H1 (cell line): ENCODE measurements around the gene UBALD1. TPM values are rescaled to one million over a fixed set of nuclear protein-coding genes. Genes with fewer than 3 reads are reported as not detected.
A peak's percentile ranks its signal among the peaks of the same experiment; 100 is the strongest.

Source experiments
- CTCF ChIA-PET: fragments of 300-600 bp; sonication (Branson Sonifier 250); formaldehyde crosslinking; loops from one replicate; lab custom pipeline; 2021; ENCODE audit not compliant: partially characterized antibody; lab: Charles Lee
- POLR2A ChIA-PET: fragments of 300-600 bp; sonication (Branson Sonifier 250); formaldehyde crosslinking; loops from one replicate; lab custom pipeline; 2021; ENCODE audit warnings: inconsistent platforms; ENCODE audit not compliant: partially characterized antibody; lab: Charles Lee
- DNase-seq, 2 experiments: peaks; one replicate each; pipeline versions ENCODE4 v3.0.0 to v3.0.0-alpha.2; 2010 to 2022; ENCODE audit warnings: low spot score in 2 of 2, low read depth in 1 of 2, mixed read lengths in 1 of 2
- FAIRE-seq: peaks from 2 replicates; lab custom pipeline; 2011; peaks lifted over from hg19 to GRCh38; lab: Jason Lieb, UNC
- H2AFZ ChIP-seq: 2 replicates; pipeline ENCODE4 v1.8.1; 2012; ENCODE audit warnings: low read length, inconsistent platforms
- H2AK5ac ChIP-seq: 2 replicates; pipeline ENCODE4 v1.6.1; 2013; ENCODE audit warnings: low read depth, low read length
- H2BK120ac ChIP-seq: replicated peaks from 2 replicates; pipeline ENCODE3; 2013; ENCODE audit warnings: low read depth, low read length, inconsistent platforms
- H2BK12ac ChIP-seq: 2 replicates; pipeline ENCODE4 v1.6.1; 2013; ENCODE audit warnings: low read depth, low read length
- H2BK15ac ChIP-seq: 2 replicates; pipeline ENCODE4 v1.6.1; 2013; ENCODE audit warnings: low read length
- H2BK20ac ChIP-seq: 2 replicates; pipeline ENCODE4 v1.6.1; 2013; ENCODE audit warnings: low read length
- H2BK5ac ChIP-seq: 2 replicates; pipeline ENCODE4 v1.6.1; 2013; ENCODE audit warnings: low read depth, low read length
- H3K14ac ChIP-seq: 2 replicates; pipeline ENCODE4 v1.6.1; 2013; ENCODE audit warnings: inconsistent platforms; ENCODE audit not compliant: insufficient read length
- H3K18ac ChIP-seq: 2 replicates; pipeline ENCODE4 v1.6.1; 2013; ENCODE audit warnings: low read length; ENCODE audit errors: extremely low read depth
- H3K23ac ChIP-seq: 2 replicates; pipeline ENCODE4 v1.6.1; 2013; ENCODE audit warnings: inconsistent platforms; ENCODE audit not compliant: insufficient read length
- H3K23me2 ChIP-seq: 2 replicates; pipeline ENCODE4 v1.6.1; 2013; ENCODE audit warnings: low read depth, low read length
- H3K27ac ChIP-seq: 2 replicates; pipeline ENCODE4 v1.6.1; 2011; ENCODE audit warnings: low read depth, low read length, inconsistent platforms
- H3K27me3 ChIP-seq, 4 experiments: replicated peaks in 1 of 4; 1 replicate in 1 of 4; 2 replicates in 3 of 4; pipeline versions ENCODE4 v1.6.1 to v1.8.1; 2011 to 2013; ENCODE audit warnings: low read length in 3 of 4, mild to moderate bottlenecking in 3 of 4, inconsistent platforms in 2 of 4, mixed read lengths in 2 of 4, moderate library complexity in 1 of 4; ENCODE audit not compliant: control insufficient read depth in 3 of 4, insufficient read depth in 3 of 4; ENCODE audit errors: extremely low read depth in 1 of 4
- H3K36me3 ChIP-seq, 4 experiments: 2 replicates each; pipeline versions ENCODE4 v1.6.1 to v1.8.1; 2011 to 2013; ENCODE audit warnings: mild to moderate bottlenecking in 4 of 4, low read length in 3 of 4, moderate library complexity in 2 of 4, control low read depth in 1 of 4, inconsistent platforms in 1 of 4; ENCODE audit not compliant: insufficient read depth in 4 of 4, control insufficient read depth in 2 of 4
- H3K4ac ChIP-seq: replicated peaks from 2 replicates; pipeline ENCODE3; 2013; ENCODE audit warnings: low read length, low read depth, mixed read lengths, inconsistent platforms; ENCODE audit not compliant: insufficient read length
- H3K4me1 ChIP-seq, 4 experiments: replicated peaks in 1 of 4; 1 replicate in 1 of 4; 2 replicates in 3 of 4; pipeline versions ENCODE4 v1.6.1 to v1.8.1; 2011 to 2013; ENCODE audit warnings: low read length in 3 of 4, inconsistent platforms in 2 of 4, mixed read lengths in 1 of 4; ENCODE audit not compliant: insufficient read depth in 4 of 4, control insufficient read depth in 3 of 4
- H3K4me2 ChIP-seq, 2 experiments: 2 replicates each; pipeline versions ENCODE4 v1.6.1 to v1.8.1; 2011 to 2013; ENCODE audit warnings: low read depth in 2 of 2, low read length in 2 of 2, control low read depth in 1 of 2, inconsistent platforms in 1 of 2, mild to moderate bottlenecking in 1 of 2; ENCODE audit not compliant: insufficient read depth in 1 of 2
- H3K4me3 ChIP-seq, 4 experiments: fragments of 200-600, 300-600 bp in 1 of 4; sonication (generic), shearing (Covaris generic), sonication (Bioruptor Twin) in 1 of 4; 2 replicates each; pipeline versions ENCODE4 v1.5.1 to v1.8.1; 2011 to 2016; ENCODE audit warnings: low read length in 4 of 4, low read depth in 3 of 4, control low read depth in 2 of 4, inconsistent platforms in 2 of 4, mild to moderate bottlenecking in 2 of 4, mixed read lengths in 1 of 4, moderate library complexity in 1 of 4; ENCODE audit not compliant: insufficient read depth in 2 of 4; ENCODE audit errors: extremely low read depth in 1 of 4
- H3K56ac ChIP-seq: replicated peaks from 2 replicates; pipeline ENCODE3; 2013; ENCODE audit warnings: low read depth, mild to moderate bottlenecking, mixed read lengths, low read length, inconsistent platforms; ENCODE audit not compliant: insufficient read length
- H3K79me1 ChIP-seq: 2 replicates; pipeline ENCODE4 v1.6.1; 2013; ENCODE audit warnings: low read depth, low read length, control low read depth
- H3K79me2 ChIP-seq, 2 experiments: 2 replicates each; pipeline versions ENCODE4 v1.6.1 to v1.8.1; 2012 to 2013; ENCODE audit warnings: low read length in 2 of 2, mild to moderate bottlenecking in 2 of 2, inconsistent platforms in 1 of 2; ENCODE audit not compliant: insufficient read depth in 2 of 2, control insufficient read depth in 1 of 2
- H3K9ac ChIP-seq, 4 experiments: replicated peaks in 1 of 4; 1 replicate in 1 of 4; 2 replicates in 3 of 4; pipeline versions ENCODE4 v1.6.1 to v1.8.1; 2011 to 2013; ENCODE audit warnings: low read depth in 3 of 4, low read length in 3 of 4, control low read depth in 2 of 4, mild to moderate bottlenecking in 2 of 4, moderate library complexity in 2 of 4, inconsistent platforms in 1 of 4; ENCODE audit errors: extremely low read depth in 1 of 4
- H3K9me3 ChIP-seq, 2 experiments: 2 replicates each; pipeline versions ENCODE4 v1.6.1 to v1.8.1; 2012 to 2013; ENCODE audit warnings: mild to moderate bottlenecking in 2 of 2, moderate library complexity in 2 of 2, control low read depth in 1 of 2, inconsistent platforms in 1 of 2, low read depth in 1 of 2, low read length in 1 of 2, mixed read lengths in 1 of 2; ENCODE audit not compliant: insufficient read depth in 2 of 2
- H4K20me1 ChIP-seq, 2 experiments: replicated peaks in 1 of 2; 2 replicates each; pipeline versions ENCODE3 to v1.8.1; 2011 to 2013; ENCODE audit warnings: inconsistent platforms in 2 of 2, low read length in 2 of 2, mild to moderate bottlenecking in 1 of 2; ENCODE audit not compliant: insufficient read depth in 2 of 2, control insufficient read depth in 1 of 2
- H4K5ac ChIP-seq: 2 replicates; pipeline ENCODE4 v1.6.1; 2013; ENCODE audit warnings: low read length, low read depth, mixed read lengths, inconsistent platforms; ENCODE audit not compliant: insufficient read length
- H4K8ac ChIP-seq: 2 replicates; pipeline ENCODE4 v1.8.0; 2013; ENCODE audit warnings: mild to moderate bottlenecking, moderate library complexity, low read length, inconsistent platforms; ENCODE audit not compliant: insufficient read depth; ENCODE audit errors: extremely low read depth
- H4K91ac ChIP-seq: replicated peaks from 2 replicates; pipeline ENCODE3; 2013; ENCODE audit warnings: low read length, mixed read lengths, inconsistent platforms; ENCODE audit not compliant: insufficient read length
- ASH2L ChIP-seq: fragments of 200-600, 300-600 bp; sonication (generic); IDR thresholded peaks from one replicate; pipeline ENCODE4 v1.7.1; 2017; ENCODE audit warnings: low read length
- HDAC6 ChIP-seq: IDR thresholded peaks from one replicate; pipeline ENCODE4 v1.7.1; 2012; ENCODE audit warnings: low read depth, mild to moderate bottlenecking, inconsistent platforms, low read length, moderate library complexity
- TEAD4 ChIP-seq: IDR thresholded peaks from 2 replicates; pipeline ENCODE4 v1.6.1; 2012; ENCODE audit warnings: low read depth, low read length, inconsistent platforms, mixed read lengths
- WGBS, 2 experiments: shearing (Covaris generic) in 1 of 2; methylation state at CpG; one replicate each; pipeline versions ENCODE4 v1.1.6 to v1.1.7; 2013 to 2015; ENCODE audit warnings: low lambda C conversion rate in 2 of 2, mixed read lengths in 2 of 2, inconsistent platforms in 1 of 2, low coverage in 1 of 2, missing lambda C conversion rate in 1 of 2; ENCODE audit not compliant: insufficient replicate concordance in 2 of 2, insufficient coverage in 1 of 2, insufficient read length in 1 of 2; ENCODE audit errors: extremely low coverage in 1 of 2, missing lambda C conversion rate in 1 of 2; 5-methylcytosine and 5-hydroxymethylcytosine counted together
- polyA plus RNA-seq, 7 experiments: library from polyadenylated mRNA; depleted of rRNA in 3 of 7; stranded (reverse) in 5 of 7; unstranded in 2 of 7; fragments of >200 nt in 5 of 7; fragments of 200-250 nt in 2 of 7; gene quantifications; 1 replicate in 5 of 7; 2 replicates in 1 of 7; 4 replicates in 1 of 7; pipeline versions ENCODE4 v1.2.1 to v1.2.3, GENCODE V29; 2011 to 2013; ENCODE audit warnings: missing spikeins in 2 of 7, mixed read lengths in 2 of 7
- total RNA-seq: library from RNA; stranded (reverse); fragmentation: NEBNext Ultra II Directional; extraction: Animal tissue kit (Norgen Biotek cat#: 25700); gene quantifications from 2 replicates; pipeline ENCODE4 v1.2.1, GENCODE V29; 2021

Gene UBALD1
- total and polyA plus RNA-seq, 2 of the 8 experiments (the other 6 are each of a cell fraction or from before 2014, with no cell fraction given), result 28.6 to 62.0 TPM

DNA sequence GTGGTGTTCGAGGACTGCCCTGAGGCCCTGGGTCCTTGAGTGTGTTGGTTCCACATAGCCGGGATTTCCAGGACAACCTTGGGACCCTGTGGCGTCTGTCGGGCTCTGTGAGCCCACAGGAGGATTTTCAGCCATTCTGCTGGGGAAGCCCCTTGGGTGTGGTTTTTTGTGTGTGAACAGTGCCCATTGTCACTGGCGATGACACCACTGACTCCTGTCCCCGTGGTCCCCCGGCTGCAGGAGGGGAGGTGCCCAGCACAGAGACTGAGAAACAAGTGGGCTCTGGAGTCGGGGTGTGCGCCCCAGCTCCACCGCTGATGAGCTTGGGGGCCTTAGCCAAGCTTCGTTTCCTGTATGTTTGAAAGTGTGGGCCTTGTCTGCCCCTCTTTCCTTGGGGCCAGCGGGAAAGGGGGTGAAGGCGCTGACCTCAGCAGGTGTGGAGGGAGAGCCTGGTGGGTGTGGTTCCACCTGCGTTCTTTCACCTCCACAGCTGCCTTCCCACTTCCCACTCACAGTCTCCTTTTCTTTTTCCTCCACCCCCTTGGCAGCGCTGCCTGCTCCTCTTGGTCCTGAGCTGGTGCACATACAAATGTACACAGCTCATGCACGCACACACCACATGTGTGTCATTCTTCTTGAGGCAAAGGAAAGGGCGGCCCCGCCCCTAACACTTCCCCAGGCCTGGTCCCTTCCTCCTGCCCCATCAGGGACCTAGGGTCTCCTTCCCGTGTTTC is 26.1 kb upstream of the UBALD1 start:
- no peak overlapping the region for H3K27ac ChIP-seq
- no peak overlapping the region for H2BK120ac ChIP-seq
- peaks cover 0 to 2% (median 0%) of the 10 kb centered on the region in 4 experiments; a peak in 2 of 8 replicates for H3K36me3 ChIP-seq
- H2BK5ac ChIP-seq, result no peak overlapping the region; the same call in 1 of the 2 replicates
- peaks cover 0 to 87% of the 10 kb centered on the region in 2 experiments; a peak in 2 of 4 replicates for H3K79me2 ChIP-seq
- 92% methylated on average over 18 of the region's 19 CpGs; no CpG with 5 or more reads in 1 of the 2 experiments for WGBS, 2 experiments
- peak overlapping the region; percentile 21; the same call in 1 of the 2 replicates for H4K8ac ChIP-seq
- no peak overlapping the region for H2BK20ac ChIP-seq
- no peak overlapping the region for H3K56ac ChIP-seq
- H3K18ac ChIP-seq, result no peak overlapping the region
- no peak overlapping the region for H4K91ac ChIP-seq
- H2AK5ac ChIP-seq, result no peak overlapping the region
- no peak overlapping the region for H3K4me3 ChIP-seq
- no peaks in the 10 kb centered on the region for H3K9me3 ChIP-seq
- H3K23ac ChIP-seq, result no peak overlapping the region
- FAIRE-seq (no peak), DNase-seq (no peak)
- no peak overlapping the region for H3K4me2 ChIP-seq
- peaks cover 21% of the 10 kb centered on the region for H3K79me1 ChIP-seq
- H4K20me1 ChIP-seq, result peaks cover 7 to 25% of the 10 kb centered on the region in 2 experiments
- H3K27me3 ChIP-seq, result no peaks in the 10 kb centered on the region; a peak in 1 of 7 replicates
- no peak overlapping the region for H2AFZ ChIP-seq
- no peaks in the 10 kb centered on the region for H3K23me2 ChIP-seq
- H3K4me1 ChIP-seq, result no peaks in the 10 kb centered on the region
- no peak overlapping the region for H4K5ac ChIP-seq
- no peak overlapping the region for H3K9ac ChIP-seq
- no peak overlapping the region for H3K4ac ChIP-seq
- no peak overlapping the region for H2BK12ac ChIP-seq
- POLR2A ChIA-PET, result no interaction called here
- no peak overlapping the region for H2BK15ac ChIP-seq
- H3K14ac ChIP-seq, result no peak overlapping the region
- CTCF ChIA-PET, result interaction anchor here (0.6 to 5.3 kb wide), 6 partner anchors 10 to 59 kb away, joined by 3 to 18 read pairs (median 3); partner anchors contain the start of gene MGRN1
- TF ChIP-seq ASH2L (no peak), HDAC6 (no peak), TEAD4 (no peak)
